ENCODE measurements around the gene DERA.

DNA sequence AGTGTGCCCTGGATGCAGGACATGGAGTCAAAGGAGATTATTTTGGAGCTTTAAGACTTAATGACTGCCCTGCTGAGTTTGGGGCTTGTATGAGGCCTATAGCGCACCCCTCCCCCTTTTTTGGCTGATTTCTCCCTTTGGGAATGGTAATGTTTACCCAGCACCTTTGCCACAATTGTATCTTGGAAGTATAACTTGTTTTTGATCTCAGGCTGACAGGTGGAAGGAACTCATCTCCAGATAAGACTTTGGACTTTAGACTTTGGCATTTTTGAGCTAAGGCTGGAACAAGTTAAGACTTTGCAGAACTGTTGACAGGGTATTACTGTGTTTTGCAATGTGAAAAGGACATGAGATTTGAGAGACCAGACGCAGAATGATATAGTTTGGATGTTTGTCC, 110.5 kb downstream of the DERA start:
- TF ChIP-seq, protein P1, sequence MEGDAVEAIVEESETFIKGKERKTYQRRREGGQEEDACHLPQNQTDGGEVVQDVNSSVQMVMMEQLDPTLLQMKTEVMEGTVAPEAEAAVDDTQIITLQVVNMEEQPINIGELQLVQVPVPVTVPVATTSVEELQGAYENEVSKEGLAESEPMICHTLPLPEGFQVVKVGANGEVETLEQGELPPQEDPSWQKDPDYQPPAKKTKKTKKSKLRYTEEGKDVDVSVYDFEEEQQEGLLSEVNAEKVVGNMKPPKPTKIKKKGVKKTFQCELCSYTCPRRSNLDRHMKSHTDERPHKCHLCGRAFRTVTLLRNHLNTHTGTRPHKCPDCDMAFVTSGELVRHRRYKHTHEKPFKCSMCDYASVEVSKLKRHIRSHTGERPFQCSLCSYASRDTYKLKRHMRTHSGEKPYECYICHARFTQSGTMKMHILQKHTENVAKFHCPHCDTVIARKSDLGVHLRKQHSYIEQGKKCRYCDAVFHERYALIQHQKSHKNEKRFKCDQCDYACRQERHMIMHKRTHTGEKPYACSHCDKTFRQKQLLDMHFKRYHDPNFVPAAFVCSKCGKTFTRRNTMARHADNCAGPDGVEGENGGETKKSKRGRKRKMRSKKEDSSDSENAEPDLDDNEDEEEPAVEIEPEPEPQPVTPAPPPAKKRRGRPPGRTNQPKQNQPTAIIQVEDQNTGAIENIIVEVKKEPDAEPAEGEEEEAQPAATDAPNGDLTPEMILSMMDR (IDR thresholded peaks at IDR 0.05; ENCODE audit: low read length), result no peak
- TF ChIP-seq EZH2 (optimal IDR thresholded peaks at IDR 0.05; ENCODE audit: low read depth, low read length), result no peak

Measured in MM.1S (cell line).